Subcutaneous adipose tissue (tissue), 4 donors: ENCODE results near the gene UBE4B. TPM values are rescaled to one million over a fixed set of nuclear protein-coding genes. Genes with fewer than 3 reads are reported as not detected.

ENCODE experiments used
- CTCF ChIP-seq: fragments of 450-650 bp; IDR thresholded peaks from one replicate; pipeline ENCODE4 v1.5.1; 2016; ENCODE audit warnings: low read depth, mild to moderate bottlenecking, control low read depth, antibody characterized with exemption, moderate library complexity
- total RNA-seq, 4 donors: library from RNA; depleted of rRNA; stranded (reverse); fragments of >200 nt; gene quantifications; one replicate each; pipeline ENCODE4 v1.1.0, GENCODE V29; 2016

Gene UBE4B
- total RNA-seq, 4 donors from 2014 or later = 38.2 to 57.8 (median 50.0) TPM

- TF ChIP-seq CTCF = no peak
These were observed 35.9 kb upstream of the UBE4B start, which contains the start of gene RBP7 for GRCh38 chr1:9996624-9997582. RBP7 (plus strand) TSS chr1:9997228; CDS start chr1:9997259, 31 bp downstream.

GRCh38 chr1:10001016-10001665 lies 31.6 kb upstream of the UBE4B start:
- TF ChIP-seq CTCF = no peak

GRCh38 chr1:10007169-10007568 lies 25.6 kb upstream of the UBE4B start:
- no peak for TF ChIP-seq CTCF

- TF ChIP-seq CTCF = no peak
These were observed 18.7 kb upstream of the UBE4B start for GRCh38 chr1:10014016-10014415.

- TF ChIP-seq CTCF = no peak
These were observed 13.2 kb upstream of the UBE4B start for GRCh38 chr1:10019561-10019960.

- no peak for TF ChIP-seq CTCF
These were observed 12.7 kb upstream of the UBE4B start for GRCh38 chr1:10020086-10020485.

GRCh38 chr1:10022656-10023055 lies 10.1 kb upstream of the UBE4B start:
- no peak for TF ChIP-seq CTCF
